PFSK-1 (cell line): ENCODE results near the gene RPS6KA2.

Experiments used
- POLR2AphosphoS5 ChIP-seq: IDR thresholded peaks from 2 replicates; pipeline ENCODE4 v1.6.1; 2012; ENCODE audit warnings: low read depth, mild to moderate bottlenecking, control low read depth, low read length, moderate library complexity
- TAF1 ChIP-seq: IDR thresholded peaks from 2 replicates; pipeline ENCODE4 v1.6.1; 2012; ENCODE audit warnings: low read length, control low read depth, borderline replicate concordance; ENCODE audit not compliant: insufficient read depth
- TF ChIP-seq, protein P1 (sequence below), 2 experiments: IDR thresholded peaks; 2 replicates each; pipeline versions ENCODE4 v1.6.1 to v1.8.0; 2011 to 2012; ENCODE audit warnings: low read depth in 2 of 2, low read length in 2 of 2, control low read depth in 1 of 2, inconsistent platforms in 1 of 2, mild to moderate bottlenecking in 1 of 2, moderate library complexity in 1 of 2; ENCODE audit not compliant: insufficient read depth in 1 of 2

DNA sequence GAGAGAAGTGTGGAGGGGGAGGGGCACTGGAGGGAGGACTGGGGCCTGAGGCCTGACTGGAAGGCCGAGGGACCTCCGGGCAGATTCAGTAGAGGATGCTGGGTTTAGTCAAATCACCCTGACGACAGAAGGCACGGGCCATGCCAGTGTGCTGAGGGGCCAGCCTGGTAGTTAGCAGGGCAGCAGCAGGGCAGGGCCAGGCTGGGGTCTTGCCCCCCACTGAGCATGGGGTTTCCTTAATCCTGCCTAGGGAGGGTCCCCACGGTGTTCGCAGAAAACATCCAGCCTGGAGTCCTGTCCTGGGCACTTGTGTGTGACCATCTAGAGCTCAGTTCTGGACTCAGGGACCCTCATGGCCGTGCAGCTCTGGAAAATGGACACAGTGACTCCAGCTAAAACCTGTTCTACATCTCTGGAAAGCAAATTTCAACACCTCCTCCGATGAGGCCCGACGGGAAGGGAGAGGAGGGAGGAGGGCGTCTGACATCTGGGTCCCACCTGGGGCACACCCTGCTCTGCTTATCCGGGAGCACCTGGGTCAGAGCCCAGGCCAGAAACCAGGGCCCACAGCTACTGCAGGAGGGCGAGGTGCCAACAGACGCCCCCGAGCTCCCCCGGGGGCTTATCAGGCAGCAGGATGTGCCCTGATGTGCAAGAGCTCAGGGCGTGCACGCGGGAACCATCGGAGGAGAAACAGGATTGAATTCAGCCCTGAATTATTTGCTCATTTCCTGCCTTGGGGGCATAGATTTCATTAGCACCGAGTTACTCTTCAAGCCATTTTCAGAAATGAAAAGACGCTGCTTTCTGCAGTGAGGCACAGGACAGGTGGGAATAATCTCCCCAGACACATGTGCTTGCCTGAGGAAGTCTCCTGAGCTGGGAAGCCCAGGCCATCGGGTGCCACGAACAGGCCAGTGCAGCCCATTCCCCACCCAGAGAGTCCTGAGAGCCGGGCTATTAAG lies 166.3 kb downstream of the RPS6KA2 start:
- TF ChIP-seq TAF1 (0 out of 2 replicates have a peak, but pooled peaks have one; percentile 19), POLR2AphosphoS5 (peak; percentile 68)
- TF ChIP-seq, protein P1, sequence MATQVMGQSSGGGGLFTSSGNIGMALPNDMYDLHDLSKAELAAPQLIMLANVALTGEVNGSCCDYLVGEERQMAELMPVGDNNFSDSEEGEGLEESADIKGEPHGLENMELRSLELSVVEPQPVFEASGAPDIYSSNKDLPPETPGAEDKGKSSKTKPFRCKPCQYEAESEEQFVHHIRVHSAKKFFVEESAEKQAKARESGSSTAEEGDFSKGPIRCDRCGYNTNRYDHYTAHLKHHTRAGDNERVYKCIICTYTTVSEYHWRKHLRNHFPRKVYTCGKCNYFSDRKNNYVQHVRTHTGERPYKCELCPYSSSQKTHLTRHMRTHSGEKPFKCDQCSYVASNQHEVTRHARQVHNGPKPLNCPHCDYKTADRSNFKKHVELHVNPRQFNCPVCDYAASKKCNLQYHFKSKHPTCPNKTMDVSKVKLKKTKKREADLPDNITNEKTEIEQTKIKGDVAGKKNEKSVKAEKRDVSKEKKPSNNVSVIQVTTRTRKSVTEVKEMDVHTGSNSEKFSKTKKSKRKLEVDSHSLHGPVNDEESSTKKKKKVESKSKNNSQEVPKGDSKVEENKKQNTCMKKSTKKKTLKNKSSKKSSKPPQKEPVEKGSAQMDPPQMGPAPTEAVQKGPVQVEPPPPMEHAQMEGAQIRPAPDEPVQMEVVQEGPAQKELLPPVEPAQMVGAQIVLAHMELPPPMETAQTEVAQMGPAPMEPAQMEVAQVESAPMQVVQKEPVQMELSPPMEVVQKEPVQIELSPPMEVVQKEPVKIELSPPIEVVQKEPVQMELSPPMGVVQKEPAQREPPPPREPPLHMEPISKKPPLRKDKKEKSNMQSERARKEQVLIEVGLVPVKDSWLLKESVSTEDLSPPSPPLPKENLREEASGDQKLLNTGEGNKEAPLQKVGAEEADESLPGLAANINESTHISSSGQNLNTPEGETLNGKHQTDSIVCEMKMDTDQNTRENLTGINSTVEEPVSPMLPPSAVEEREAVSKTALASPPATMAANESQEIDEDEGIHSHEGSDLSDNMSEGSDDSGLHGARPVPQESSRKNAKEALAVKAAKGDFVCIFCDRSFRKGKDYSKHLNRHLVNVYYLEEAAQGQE (IDR thresholded peaks at IDR 0.05; ENCODE audit: insufficient read depth in 1 of 2, low read depth in 2 of 2, low read length in 2 of 2): no peak
